Skeletal muscle cell (primary cell): ENCODE data around the gene NHLRC3.
"Not testable (repeated sequence)": the region's sequence is repeated elsewhere in the genome, so short reads cannot be mapped to it uniquely, and the experiment has no call there.

Source experiments
- DNase-seq: peaks from one replicate; pipeline ENCODE4 v3.0.0-alpha.2; 2010; ENCODE audit warnings: low read depth
- H3K4me3 ChIP-seq: 2 replicates; pipeline ENCODE4 v1.5.1; 2011; ENCODE audit warnings: low read depth, mild to moderate bottlenecking, control low read depth, low read length, moderate library complexity

The NHLRC3 gene, protein sequence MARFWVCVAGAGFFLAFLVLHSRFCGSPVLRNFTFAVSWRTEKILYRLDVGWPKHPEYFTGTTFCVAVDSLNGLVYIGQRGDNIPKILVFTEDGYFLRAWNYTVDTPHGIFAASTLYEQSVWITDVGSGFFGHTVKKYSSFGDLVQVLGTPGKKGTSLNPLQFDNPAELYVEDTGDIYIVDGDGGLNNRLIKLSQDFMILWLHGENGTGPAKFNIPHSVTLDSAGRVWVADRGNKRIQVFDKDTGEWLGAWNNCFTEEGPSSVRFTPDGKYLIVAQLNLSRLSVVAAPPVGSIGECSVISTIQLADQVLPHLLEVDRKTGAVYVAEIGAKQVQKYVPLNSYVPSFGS

DNA sequence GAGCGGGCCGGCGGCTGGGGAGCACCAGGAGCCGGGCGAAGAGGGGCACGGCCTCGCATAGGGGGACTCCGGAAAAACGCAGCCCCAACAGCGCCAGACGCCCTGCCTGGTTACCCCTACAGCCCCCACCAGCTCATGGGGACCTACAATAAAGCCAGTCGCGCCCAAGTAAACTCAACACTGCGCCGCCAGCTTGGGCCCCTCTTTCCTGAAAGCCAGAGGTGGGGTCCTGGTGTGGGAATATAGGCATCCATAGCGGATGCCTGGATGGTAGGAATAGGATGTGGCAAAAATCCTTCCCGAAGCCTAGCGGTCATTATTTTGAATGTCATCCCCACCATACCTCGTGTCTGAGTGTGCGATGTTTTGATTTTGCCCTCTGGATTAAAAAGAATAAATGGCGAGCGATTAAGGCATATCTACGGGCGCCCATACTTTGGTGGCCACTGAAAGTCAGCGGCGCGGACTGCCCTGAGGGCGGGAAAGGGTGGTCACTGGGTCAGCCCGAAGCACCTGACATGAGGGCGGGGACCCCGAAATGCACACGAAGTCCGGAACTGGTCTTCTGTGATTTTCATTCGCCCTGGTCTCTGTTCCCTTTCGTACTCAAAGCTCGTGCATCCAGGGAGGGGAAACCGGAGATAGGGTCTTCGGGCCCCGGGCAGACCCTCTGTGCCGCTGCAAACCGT, at the start of gene NHLRC3, which contains the start of gene PROSER1:
TSS of gene NHLRC3 (plus strand) at position 577 of the 689 bp plus-strand sequence. CDS start 184 bp downstream, outside the sequence.
TSS of gene PROSER1 (minus strand) at position 210 of the 689 bp plus-strand sequence. CDS start 847 bp downstream, outside the sequence.
- peak; percentile 88 for DNase-seq

GRCh38 chr13:38990693-38991092, 47.6 kb upstream of the NHLRC3 start, which contains the start of gene STOML3:
TSS of gene STOML3 (minus strand) at chr13:38990831. CDS start at chr13:38990721, 110 bp downstream.
- DNase-seq: no peak
- no peak within 1 kb of the TSS for H3K4me3 ChIP-seq

More for the DNA sequence above, at the start of gene NHLRC3, which contains the start of gene PROSER1:
- peak within 1 kb of the TSS; percentile 99 for H3K4me3 ChIP-seq

- no peak for DNase-seq
- no peak overlapping the region for H3K4me3 ChIP-seq
Measured at GRCh38 chr13:38993381-38993780, 44.9 kb upstream of the NHLRC3 start.

- DNase-seq: no peak
- no peak overlapping the region for H3K4me3 ChIP-seq
Measured at GRCh38 chr13:38998739-38999138, 39.5 kb upstream of the NHLRC3 start.

GRCh38 chr13:39006371-39007111, 31.7 kb upstream of the NHLRC3 start:
- not testable (repeated sequence) for DNase-seq, H3K4me3 ChIP-seq

GRCh38 chr13:39012608-39013007, 25.6 kb upstream of the NHLRC3 start:
- H3K4me3 ChIP-seq: no peak overlapping the region
- no peak for DNase-seq

DNA sequence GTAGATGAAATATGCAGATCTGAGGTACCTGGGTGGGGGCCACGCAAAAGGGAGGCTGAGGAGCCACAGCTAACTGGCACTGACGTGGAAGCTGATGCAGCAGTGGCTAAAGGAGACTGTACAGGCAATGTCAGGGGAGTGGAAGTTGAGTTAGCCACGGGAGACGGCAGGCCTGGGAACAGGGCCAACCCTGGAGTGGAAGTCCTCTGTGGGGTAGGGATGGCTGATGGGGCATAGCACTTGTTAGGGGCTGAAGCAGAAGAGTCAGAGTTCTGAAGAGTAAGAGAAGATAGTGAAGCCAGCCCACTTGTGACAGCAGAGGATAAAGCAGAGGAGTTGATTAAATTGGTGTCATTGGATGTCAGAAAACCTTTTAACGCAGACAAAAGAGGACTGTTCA, 24.8 kb upstream of the NHLRC3 start:
- DNase-seq: no peak
- no peak overlapping the region for H3K4me3 ChIP-seq

GRCh38 chr13:39016087-39016486, 22.2 kb upstream of the NHLRC3 start:
- H3K4me3 ChIP-seq: no peak overlapping the region
- DNase-seq: no peak

DNA sequence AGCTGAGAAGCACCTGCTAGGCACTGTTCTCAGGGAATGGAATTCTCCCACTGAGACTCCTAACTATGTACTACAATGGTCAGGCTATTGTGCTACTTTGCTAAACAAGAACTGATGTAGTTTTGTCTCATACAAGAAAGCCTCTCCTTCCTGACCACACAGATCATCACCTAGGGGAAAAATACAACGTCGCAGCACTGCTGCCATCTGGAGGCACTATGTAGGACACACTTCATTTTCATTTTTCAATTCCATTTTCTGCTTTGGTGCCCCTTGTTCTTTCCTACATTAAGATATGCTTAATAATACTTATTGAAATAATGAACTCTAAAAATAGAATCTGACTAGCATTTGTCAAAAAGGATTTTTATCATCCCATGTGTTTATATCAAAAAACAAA, 21.5 kb upstream of the NHLRC3 start:
- H3K4me3 ChIP-seq: no peak overlapping the region
- no peak for DNase-seq

DNA sequence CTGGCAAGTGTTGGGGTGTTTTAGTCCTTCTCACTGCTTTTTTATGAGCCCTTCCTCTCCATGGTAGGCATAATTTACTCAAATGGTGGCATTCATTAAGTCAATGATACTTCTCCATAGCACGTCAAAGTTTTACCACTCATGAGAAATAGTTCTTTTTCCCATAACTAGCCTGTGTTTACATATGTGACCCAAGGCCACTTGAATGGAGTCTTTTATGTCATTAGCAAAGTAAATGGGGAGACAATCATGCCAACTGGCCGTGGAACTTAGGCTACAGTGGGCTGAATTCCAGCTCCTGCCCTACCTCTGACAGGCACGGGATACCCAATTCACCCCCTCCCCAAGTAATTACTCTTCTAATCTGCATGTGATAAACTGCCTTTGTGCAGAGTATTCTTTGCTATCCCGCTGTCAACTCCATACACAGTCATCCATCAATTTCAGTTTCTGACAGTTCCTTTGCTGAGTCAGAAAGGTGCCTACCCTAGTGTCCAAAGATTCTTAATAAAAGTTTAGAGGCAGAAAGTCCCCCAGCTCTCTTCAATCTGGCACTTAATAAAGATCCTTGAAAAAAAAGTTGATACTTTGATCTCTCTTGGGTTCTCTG, 17.3 kb upstream of the NHLRC3 start:
- H3K4me3 ChIP-seq: no peak overlapping the region
- no peak for DNase-seq

DNA sequence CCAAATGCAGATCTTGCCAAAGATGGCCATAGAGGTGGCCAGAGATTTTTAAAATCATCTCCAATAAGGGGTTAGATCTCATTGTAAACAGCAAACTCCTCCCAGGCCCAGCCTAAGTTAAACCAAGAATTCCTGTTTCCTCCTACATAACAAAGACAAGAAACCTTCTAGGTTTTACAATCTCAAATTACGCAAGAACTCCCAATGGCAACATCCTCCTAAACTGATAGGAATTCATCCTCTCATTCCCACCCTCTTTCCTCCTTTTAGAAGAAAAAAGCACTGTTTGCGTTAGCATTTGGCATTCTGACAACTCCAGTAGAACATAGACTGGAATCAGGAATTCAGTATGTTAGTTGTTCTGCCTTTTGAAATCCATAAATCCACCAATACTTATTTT, 14.9 kb upstream of the NHLRC3 start:
- DNase-seq: peak; percentile 26
- H3K4me3 ChIP-seq: no peak overlapping the region

GRCh38 chr13:39023761-39024160, 14.5 kb upstream of the NHLRC3 start:
- DNase-seq: no peak
- no peak overlapping the region for H3K4me3 ChIP-seq

GRCh38 chr13:39025433-39025839, 12.8 kb upstream of the NHLRC3 start:
- no peak overlapping the region for H3K4me3 ChIP-seq
- no peak for DNase-seq

GRCh38 chr13:39032150-39032549, 6.1 kb upstream of the NHLRC3 start:
- DNase-seq: no peak
- H3K4me3 ChIP-seq: no peak overlapping the region

GRCh38 chr13:39034085-39034484, 4.2 kb upstream of the NHLRC3 start:
- no peak overlapping the region for H3K4me3 ChIP-seq
- DNase-seq: no peak

DNA sequence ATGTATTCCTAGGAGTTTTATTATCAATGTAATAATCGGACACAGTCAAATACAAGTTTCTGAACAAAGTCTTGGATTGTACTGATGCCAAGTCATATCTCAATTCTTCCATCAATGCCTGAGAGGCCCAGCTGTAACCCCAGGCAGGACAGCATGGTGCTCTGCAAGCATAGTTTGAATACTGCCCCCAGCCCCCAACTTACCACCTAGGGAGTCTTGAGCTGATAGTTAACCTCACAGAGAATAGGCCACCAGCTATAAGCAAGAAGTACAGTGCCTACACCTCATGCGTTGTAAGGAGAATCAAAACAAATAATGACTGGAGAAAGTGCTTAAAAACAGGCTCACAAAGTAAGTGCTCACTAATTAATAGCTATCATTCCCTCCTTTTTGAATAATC, 3.1 kb upstream of the NHLRC3 start:
- H3K4me3 ChIP-seq: peak overlapping the region; percentile 99
- DNase-seq: no peak

DNA sequence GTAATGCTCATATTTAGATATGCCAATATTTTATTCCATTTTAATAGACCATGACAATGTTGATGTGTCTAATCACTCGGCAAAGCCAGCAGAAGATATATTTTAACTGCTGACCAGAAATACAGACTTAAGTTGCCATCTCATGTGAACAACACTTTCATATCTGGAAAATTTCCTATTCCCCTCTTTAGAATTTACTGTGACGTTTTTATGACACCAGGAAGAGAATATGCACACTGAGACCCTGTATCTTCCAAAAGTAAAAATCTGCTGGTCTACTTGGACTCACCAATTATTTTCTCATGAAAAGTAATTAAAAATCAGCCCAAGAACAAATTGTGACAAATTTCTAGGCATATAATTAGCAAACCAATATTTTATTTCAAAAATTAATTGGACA, 2.5 kb upstream of the NHLRC3 start:
- H3K4me3 ChIP-seq: peak overlapping the region; percentile 99
- no peak for DNase-seq

- no peak for DNase-seq
- H3K4me3 ChIP-seq: peak overlapping the region; percentile 99
Measured at GRCh38 chr13:39036212-39036611, 2.0 kb upstream of the NHLRC3 start.

DNA sequence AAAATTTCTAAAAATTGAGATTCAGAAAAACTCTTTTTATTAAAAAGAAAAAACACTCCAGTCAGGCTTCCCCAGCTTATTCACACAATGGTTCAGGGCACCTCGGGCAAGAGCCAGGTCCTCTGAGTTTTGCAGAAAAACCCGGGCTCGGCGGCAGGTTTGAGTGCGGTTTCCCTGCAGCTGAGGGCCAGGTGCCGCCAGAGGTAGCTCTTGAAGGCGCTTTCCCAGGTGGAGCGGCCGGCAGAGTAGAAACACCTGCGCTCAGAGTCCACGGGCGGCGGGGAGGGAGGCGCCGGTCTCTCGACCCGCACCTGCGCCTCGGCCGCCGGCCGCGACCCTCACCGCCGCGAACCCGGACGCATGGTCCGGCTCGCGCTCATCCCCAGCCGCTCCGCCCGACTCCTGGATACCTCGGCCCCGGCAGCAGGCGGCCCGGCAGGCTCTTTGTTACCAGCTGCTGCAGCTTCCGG, 811 bp upstream of the NHLRC3 start:
- no peak for DNase-seq
- peak overlapping the region; percentile 99 for H3K4me3 ChIP-seq
